GM23338 (cell line): ENCODE data around the gene SPART.

Experiments used
- CREB1 ChIP-seq: fragments of 250-450 bp; sonication (Bioruptor Pico); IDR thresholded peaks from 2 replicates; pipeline ENCODE4 v1.5.0; 2020; ENCODE audit warnings: low read depth, mild to moderate bottlenecking, moderate library complexity
- CTCF ChIP-seq, 2 experiments: fragments of 200-600 bp in 1 of 2; sonication (generic) in 1 of 2; conservative IDR thresholded peaks; 2 replicates each; pipeline versions ENCODE4 v1.5.1 to v1.6.1; 2016 to 2017; ENCODE audit warnings: antibody characterized with exemption in 2 of 2, low read depth in 2 of 2, mild to moderate bottlenecking in 2 of 2, moderate library complexity in 1 of 2
- EZH2 ChIP-seq: fragments of 200-600 bp; sonication (generic); IDR thresholded peaks from one replicate; pipeline ENCODE4 v1.8.0; 2017; ENCODE audit warnings: antibody characterized with exemption, mild to moderate bottlenecking, low read depth; ENCODE audit not compliant: unreplicated experiment
- EZH2phosphoT487 ChIP-seq: fragments of 200-600 bp; sonication (generic); IDR thresholded peaks from one replicate; pipeline ENCODE4 v1.8.1; 2018; ENCODE audit warnings: antibody characterized with exemption; ENCODE audit not compliant: unreplicated experiment
- JUNB ChIP-seq: IDR thresholded peaks from one replicate; pipeline ENCODE4 v1.6.1; 2016; ENCODE audit warnings: antibody characterized with exemption; ENCODE audit not compliant: unreplicated experiment
- NANOG ChIP-seq: IDR thresholded peaks from 2 replicates; pipeline ENCODE4 v1.6.1; 2016; ENCODE audit warnings: antibody characterized with exemption, borderline replicate concordance
- POLR2AphosphoS5 ChIP-seq: IDR thresholded peaks from 2 replicates; pipeline ENCODE4 v1.6.1; 2016; ENCODE audit warnings: antibody characterized with exemption, low read depth
- REST ChIP-seq: IDR thresholded peaks from one replicate; pipeline ENCODE4 v1.6.1; 2018; ENCODE audit warnings: antibody characterized with exemption; ENCODE audit not compliant: unreplicated experiment
- STAT1 ChIP-seq: IDR thresholded peaks from one replicate; pipeline ENCODE4 v1.6.1; 2016; ENCODE audit warnings: antibody characterized with exemption; ENCODE audit not compliant: unreplicated experiment
- ZNF114 ChIP-seq: fragments of 250-450 bp; sonication (Bioruptor Pico); IDR thresholded peaks from 2 replicates; pipeline ENCODE4 v1.5.0; 2020; ENCODE audit warnings: mild to moderate bottlenecking, moderate library complexity
- ZNF331 ChIP-seq: fragments of 250-450 bp; sonication (Bioruptor Pico); IDR thresholded peaks from 2 replicates; pipeline ENCODE4 v1.5.0; 2020; ENCODE audit warnings: low read depth, mild to moderate bottlenecking, moderate library complexity
- TF ChIP-seq, protein P1 (sequence below): IDR thresholded peaks from 2 replicates; pipeline ENCODE4 v1.6.1; 2016; ENCODE audit warnings: antibody characterized with exemption

DNA sequence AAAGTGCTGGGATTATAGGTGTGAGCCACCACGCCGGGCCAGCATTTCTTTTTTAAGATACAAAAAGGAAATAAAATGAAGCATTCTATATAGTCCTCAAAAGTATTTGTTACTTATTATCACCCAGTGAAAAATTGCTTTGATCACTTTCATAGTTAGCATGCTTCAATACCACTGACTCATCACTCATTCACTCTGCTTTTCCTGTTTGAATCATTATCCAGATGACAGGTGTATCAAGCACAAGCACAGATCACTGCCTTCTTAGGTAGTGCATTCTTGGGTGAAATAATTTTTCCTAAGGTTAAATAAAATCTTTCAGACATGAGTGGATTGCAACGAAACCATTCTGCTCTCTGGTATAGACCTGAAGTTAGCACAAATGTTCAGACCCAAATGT lies 35.8 kb upstream of the SPART start:
- TF ChIP-seq POLR2AphosphoS5 (no peak), CTCF (conservative IDR thresholded peaks at IDR 0.05; ENCODE audit: low read depth in 2 of 2) (no peak), EZH2 (no peak), CREB1 (CRISPR knock-in tag) (no peak), REST (no peak), STAT1 (no peak), JUNB (no peak), EZH2phosphoT487 (no peak), NANOG (no peak), ZNF114 (no peak), ZNF331 (CRISPR knock-in tag) (no peak)
- TF ChIP-seq, protein P1, sequence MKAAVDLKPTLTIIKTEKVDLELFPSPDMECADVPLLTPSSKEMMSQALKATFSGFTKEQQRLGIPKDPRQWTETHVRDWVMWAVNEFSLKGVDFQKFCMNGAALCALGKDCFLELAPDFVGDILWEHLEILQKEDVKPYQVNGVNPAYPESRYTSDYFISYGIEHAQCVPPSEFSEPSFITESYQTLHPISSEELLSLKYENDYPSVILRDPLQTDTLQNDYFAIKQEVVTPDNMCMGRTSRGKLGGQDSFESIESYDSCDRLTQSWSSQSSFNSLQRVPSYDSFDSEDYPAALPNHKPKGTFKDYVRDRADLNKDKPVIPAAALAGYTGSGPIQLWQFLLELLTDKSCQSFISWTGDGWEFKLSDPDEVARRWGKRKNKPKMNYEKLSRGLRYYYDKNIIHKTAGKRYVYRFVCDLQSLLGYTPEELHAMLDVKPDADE: no peak
